Measurements from ENCODE around the gene RRAGC.
"Not testable (repeated sequence)": the region's sequence is repeated elsewhere in the genome, so short reads cannot be mapped to it uniquely, and the experiment has no call there.

Gene RRAGC

DNA sequence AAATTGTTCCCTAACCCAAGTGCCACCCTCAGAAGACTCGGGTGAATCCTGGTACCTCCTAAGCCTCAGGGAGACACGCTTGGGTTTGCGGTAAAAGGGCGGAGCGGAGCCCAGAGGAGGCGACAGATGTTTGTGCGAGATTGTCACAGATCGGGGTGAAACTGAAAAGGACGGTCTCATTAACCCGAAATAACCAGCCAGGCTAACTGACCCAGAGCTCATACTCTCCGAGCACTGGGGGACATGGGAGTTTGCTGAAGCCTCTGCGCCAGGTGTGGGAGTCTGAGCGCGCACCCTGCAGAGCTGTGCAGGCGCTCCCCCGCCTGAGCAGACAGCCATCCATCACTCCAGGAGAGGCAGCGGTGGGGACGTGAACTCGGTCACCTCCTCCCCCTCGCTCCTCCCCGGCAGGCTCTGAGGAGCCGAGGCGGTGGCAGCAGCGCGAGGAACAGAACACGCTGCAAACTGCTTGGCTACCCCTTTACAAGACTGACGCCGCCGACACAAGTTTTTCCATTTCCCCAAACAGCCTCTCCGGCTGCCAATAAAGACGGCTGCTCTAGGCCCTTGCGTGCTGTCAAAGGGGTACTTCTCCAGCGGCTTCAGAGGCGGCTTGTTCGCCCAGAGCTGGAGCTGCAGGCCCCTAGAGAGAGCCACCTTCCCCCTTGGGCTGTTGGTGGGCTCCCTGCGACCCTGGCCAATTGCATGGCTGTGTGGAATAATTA is 43.5 kb downstream of the RRAGC start:
- peak; percentile 7 for DNase-seq

DNA sequence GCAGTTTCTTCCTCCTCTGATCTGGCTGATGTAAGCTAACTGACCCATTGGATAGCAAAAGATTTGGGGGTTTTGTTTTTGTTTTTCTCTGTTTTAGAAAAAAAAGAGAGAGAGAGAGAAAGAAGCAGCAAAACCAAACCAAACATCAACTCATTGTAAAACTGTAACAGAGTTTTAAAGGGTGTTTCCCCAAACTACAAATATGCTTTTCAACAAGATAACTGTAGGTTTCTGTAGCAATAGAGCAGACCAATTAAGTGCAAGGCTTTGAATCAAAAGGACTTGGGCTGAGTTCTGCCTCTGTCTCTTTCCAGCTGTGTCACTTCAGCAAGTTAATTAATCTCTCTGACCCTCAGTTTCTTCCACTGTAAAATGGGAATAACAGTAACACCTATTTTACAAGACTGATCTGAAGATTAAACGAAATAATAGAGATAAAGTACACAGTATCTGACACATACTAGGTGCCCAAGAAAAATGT is 44.5 kb downstream of the RRAGC start:
- no peak for DNase-seq

GRCh38 chr1:38814444-38814983 is 45.1 kb downstream of the RRAGC start:
- DNase-seq: no peak

GRCh38 chr1:38812981-38813380 is 46.6 kb downstream of the RRAGC start:
- no peak for DNase-seq

GRCh38 chr1:38811466-38811865 is 48.1 kb downstream of the RRAGC start:
- not testable (repeated sequence) for DNase-seq

GRCh38 chr1:38806090-38806489 is 53.5 kb downstream of the RRAGC start:
- no peak for DNase-seq

DNA sequence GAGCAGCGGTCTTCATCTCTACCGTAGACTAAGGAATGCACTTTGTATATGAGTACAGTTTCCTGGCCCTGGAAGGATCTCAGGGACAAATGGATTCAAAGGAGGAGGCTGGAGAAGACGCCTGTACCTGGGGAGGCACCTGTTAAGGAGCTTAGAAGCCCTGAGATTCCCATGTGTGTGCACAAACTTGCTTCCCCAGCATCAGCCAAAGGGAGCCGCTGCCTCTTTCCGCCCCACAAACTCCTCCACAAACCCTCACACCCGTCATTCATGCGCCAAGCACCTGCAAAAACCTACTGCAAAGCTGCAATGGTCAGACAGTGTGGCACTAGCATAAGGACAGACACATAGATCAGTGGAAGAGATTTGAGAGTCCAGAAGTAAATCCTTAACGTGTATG is 54.5 kb downstream of the RRAGC start:
- no peak for DNase-seq

DNA sequence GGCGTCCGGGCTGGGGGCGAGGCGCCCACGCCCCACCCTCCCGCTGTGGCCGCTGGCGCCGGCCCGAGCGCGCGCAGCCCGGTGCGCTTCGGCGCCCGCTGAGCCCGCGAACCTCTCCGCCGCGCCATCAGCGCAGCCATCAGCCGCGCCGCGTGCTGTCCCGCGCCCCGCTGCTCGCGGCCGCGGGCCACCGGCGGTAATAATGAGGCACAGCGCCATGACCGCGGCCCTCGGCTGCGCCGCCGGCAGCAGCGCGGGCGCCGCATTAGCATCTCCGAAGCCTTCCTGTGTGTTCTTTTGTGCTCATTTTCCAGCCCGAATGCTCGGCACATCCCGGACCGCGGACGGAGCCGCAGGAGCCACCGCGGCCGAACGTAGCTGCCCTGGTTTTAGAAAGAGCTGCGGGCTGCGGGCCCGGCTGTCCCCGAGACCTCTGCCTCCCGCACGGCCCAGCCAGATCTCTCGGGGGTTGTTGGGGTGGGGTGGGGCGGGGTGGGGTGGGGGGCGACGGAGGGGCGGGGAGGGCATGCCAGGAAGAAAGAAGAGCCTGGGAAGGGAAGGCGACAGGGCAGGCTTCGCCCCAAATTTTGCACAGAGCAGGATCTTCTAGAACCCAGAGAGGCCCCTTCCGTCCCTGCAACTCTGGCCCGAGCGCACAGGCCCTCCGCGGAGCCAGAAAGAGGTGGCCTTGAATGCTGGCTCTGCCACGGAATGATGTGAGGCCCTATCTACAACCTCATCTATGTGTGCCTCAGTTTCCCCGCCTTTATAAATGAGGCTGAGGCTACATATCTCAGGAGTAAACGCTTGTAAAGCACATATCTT is 55.3 kb downstream of the RRAGC start:
- DNase-seq: no peak

DNA sequence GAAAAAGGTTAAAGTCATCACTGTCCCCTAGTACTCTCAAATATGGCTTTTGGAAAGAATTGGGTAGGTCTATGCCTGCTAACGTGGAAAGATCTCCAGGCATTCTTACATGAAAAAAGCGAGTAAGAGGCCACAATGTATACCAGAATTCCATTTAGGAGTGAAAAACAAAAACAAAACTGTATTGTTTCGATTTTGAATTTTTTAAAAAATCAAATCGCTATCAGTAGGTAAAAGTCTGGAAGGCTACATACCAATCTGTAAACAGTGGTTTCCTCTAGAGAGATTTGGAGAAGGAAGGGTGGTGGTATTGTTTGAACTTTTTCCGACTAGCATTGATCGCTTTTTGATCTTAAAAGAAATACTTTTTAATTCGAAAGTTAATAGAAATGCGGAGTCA is 55.9 kb downstream of the RRAGC start:
- no peak for DNase-seq

DNA sequence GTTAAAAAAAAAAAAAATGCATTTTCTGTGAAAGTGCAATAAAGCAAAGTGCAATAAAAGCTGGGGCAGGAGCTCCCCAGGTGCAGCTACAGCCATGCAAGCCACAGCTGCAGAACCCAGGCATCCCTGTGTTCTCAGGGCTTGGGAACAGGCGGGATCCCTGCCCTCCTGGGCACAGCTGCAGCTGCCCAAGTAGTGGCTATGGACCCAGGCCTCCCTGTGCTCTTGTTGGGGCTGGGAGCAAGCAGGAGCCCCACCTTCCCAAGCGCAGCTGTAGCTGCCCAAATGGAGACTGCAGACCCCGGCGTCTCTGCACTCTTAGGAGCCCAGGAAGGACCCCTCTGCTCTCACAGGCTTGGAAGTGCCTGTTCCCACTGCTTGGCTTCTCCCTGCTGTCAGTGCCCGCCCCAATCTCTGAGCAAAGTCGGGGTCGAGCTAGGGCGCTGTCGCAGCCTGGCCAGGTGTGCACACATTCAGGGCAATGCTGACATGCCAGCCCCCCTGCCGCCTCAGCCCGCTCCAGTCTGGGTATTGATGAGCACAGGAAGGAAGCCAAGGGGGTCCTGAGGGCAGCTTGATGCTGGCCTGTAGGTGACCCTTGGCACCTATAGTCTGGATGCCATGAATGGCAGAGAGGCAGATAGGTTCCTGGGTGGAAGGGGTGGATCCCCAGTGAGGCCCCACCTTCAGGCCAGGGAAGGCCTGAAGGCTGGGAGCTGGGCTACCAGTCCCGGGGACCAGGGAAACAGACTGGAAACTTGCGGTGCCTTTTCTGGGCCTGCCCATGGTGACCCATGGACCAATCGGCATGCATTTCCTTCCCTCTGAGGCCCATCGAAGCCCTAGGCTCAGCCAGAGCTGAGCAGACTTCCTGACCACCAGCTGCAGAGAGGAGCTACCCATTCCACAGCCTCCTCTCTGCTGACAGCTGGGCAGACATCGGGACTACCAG is 58.6 kb downstream of the RRAGC start:
- no peak for DNase-seq

DNA sequence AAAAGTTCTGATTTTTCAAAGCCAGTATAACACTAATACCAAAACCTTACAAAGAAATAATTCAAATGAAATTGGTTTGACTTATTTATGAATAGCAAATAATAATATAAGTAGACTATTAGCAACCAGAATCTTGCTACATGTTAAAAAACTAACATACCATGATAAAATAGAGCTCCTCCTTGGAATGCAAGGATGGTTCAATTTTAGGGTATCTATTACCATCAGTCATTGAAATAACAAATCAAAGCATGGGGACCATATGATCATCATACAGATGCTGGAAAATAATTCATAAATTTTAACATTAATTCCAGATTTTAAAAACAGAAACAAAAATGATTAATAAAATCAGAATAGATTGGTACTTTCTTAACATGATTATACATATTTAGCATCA is 66.3 kb downstream of the RRAGC start:
- no peak for DNase-seq

- DNase-seq: no peak
Measured at GRCh38 chr1:38791892-38792291, 67.7 kb downstream of the RRAGC start.

GRCh38 chr1:38791164-38791515 is 68.4 kb downstream of the RRAGC start:
- DNase-seq: no peak

DNA sequence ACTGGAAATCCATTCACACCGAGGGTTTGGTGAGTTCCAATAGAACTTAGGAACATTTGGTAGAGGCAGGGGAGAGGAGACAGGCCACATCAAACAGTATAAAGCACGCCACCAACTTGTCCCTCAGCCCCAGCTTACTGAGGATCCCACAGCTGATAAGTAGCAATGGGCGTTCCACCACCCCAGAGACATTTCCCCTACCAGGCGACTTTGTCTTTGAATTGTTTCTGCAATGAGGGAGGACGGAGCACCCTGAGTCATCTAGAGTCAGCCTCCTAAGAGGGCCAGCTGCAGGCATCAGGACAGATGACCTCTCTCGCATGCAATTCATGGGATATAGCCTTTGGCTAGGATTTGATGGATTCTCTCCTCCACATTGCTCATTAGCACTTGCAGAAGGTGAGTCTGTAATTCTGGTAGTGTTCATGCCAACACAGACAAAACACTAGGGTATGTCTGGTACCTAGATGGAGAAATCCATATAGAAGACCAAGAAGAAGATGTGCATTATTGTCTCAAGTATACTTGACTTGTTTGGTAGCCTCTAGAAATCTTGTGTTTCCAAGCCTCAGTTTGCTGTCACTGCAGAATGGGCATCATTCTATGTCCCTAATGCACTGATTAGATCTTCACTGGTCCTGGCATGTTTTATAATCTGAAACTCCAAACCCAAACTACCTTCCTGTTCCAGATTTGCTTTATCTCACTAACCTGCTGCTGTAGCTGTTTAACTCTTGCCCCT is 69.0 kb downstream of the RRAGC start:
- DNase-seq: no peak

DNA sequence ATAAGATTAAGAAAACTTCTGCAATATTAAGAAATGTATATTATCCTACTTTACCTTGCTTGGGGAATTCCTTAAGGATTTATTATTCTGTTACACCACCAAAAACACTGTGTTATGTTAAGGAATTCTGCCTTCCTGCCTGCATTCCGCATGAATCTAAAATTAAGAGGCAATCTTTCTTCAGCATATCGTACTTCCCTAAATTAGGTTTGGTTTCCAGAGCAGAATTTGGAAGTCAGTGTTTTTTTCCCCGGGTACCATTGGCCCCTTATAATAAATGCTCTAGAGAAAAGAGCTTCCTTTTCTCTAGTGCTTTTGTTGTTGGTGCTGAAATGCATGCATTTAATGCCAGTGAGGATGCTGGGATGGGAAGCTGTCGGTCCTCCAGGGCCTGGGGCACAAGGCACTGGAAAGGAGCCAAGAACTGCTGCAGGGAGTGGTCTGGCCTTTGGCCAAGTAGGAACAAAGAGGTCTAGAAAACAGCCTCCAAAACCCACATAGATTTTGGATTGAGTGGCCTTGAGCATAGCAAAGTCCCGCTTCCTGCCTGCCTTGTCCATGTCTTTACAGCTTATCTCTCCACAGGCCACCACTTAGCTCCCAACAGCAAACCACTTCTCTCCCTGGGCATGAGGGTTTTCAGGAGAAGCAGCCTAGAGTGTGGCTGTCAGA is 69.9 kb downstream of the RRAGC start:
- no peak for DNase-seq

- no peak for DNase-seq
Measured at GRCh38 chr1:38788341-38789336, 70.9 kb downstream of the RRAGC start.

Measured in GF-D8 (cell line).